HepG2 (cell line): ENCODE measurements around the gene HABP4. TPM values are rescaled to one million over a fixed set of nuclear protein-coding genes. Genes with fewer than 3 reads are reported as not detected.

Source experiments
- ARID2 ChIP-seq: sonication (generic); formaldehyde crosslinking; IDR thresholded peaks from 2 replicates; pipeline ENCODE4 v1.8.1; 2022; ENCODE audit warnings: mild to moderate bottlenecking, missing genetic modification reagents, borderline replicate concordance
- ASH2L ChIP-seq: fragments of 300-600, 200-600 bp; sonication (generic); IDR thresholded peaks from 2 replicates; pipeline ENCODE4 v1.7.0; 2017; ENCODE audit warnings: low read depth, mild to moderate bottlenecking, moderate library complexity, mixed read lengths, low read length; ENCODE audit not compliant: insufficient read length
- CCDC6 ChIP-seq: sonication (generic); formaldehyde crosslinking; IDR thresholded peaks from 2 replicates; pipeline ENCODE4 v1.8.1; 2022; ENCODE audit warnings: mild to moderate bottlenecking, missing genetic modification reagents, moderate library complexity
- DZIP1 ChIP-seq: sonication (generic); formaldehyde crosslinking; IDR thresholded peaks from 2 replicates; pipeline ENCODE4 v1.5.0; 2020; ENCODE audit warnings: mild to moderate bottlenecking, missing genetic modification reagents
- FOXJ3 ChIP-seq: sonication (generic); formaldehyde crosslinking; IDR thresholded peaks from 2 replicates; pipeline ENCODE4 v1.4.0; 2020; ENCODE audit warnings: missing genetic modification reagents, mild to moderate bottlenecking, borderline replicate concordance
- GZF1 ChIP-seq: sonication (generic); formaldehyde crosslinking; IDR thresholded peaks from 2 replicates; pipeline ENCODE4 v1.5.1; 2020; ENCODE audit warnings: mild to moderate bottlenecking, missing genetic modification reagents
- IKZF1 ChIP-seq: fragments of 450-650 bp; IDR thresholded peaks from 2 replicates; pipeline ENCODE4 v1.7.1; 2016
- KLF12 ChIP-seq: sonication (generic); formaldehyde crosslinking; IDR thresholded peaks from 2 replicates; pipeline ENCODE4 v1.4.0; 2020; ENCODE audit warnings: missing genetic modification reagents, borderline replicate concordance
- KMT2A ChIP-seq: sonication (generic); formaldehyde crosslinking; IDR thresholded peaks from 2 replicates; pipeline ENCODE4 v1.4.0; 2020; ENCODE audit warnings: missing genetic modification reagents
- MXD3 ChIP-seq: IDR thresholded peaks from 2 replicates; pipeline ENCODE4 v1.6.1; 2016; ENCODE audit warnings: mild to moderate bottlenecking, missing biosample characterization, missing genetic modification reagents
- NCOA1 ChIP-seq: sonication (generic); formaldehyde crosslinking; IDR thresholded peaks from 2 replicates; pipeline ENCODE4 v1.9.0; 2021; ENCODE audit warnings: missing genetic modification reagents
- NONO ChIP-seq, 2 experiments: fragments of 450-650 bp in 1 of 2; sonication (generic) in 1 of 2; formaldehyde crosslinking in 1 of 2; IDR thresholded peaks in 1 of 2; conservative IDR thresholded peaks in 1 of 2; 2 replicates each; pipeline versions ENCODE4 v1.6.1 to v1.8.0; 2017 to 2022; ENCODE audit warnings: mild to moderate bottlenecking in 1 of 2, missing genetic modification reagents in 1 of 2, moderate library complexity in 1 of 2
- RXRB ChIP-seq: IDR thresholded peaks from 2 replicates; pipeline ENCODE4 v1.6.1; 2016; ENCODE audit warnings: borderline replicate concordance, missing genetic modification reagents, missing compliant biosample characterization
- TGIF2 ChIP-seq: IDR thresholded peaks from 2 replicates; pipeline ENCODE4 v1.6.1; 2016; ENCODE audit warnings: control low read depth, missing compliant biosample characterization
- ZMAT3 ChIP-seq: sonication (generic); formaldehyde crosslinking; conservative IDR thresholded peaks from 2 replicates; pipeline ENCODE4 v1.7.0; 2021; ENCODE audit warnings: missing genetic modification reagents
- ZNF12 ChIP-seq: sonication (generic); formaldehyde crosslinking; IDR thresholded peaks from 2 replicates; pipeline ENCODE4 v1.5.0; 2020; ENCODE audit warnings: missing genetic modification reagents
- ZNF326 ChIP-seq: sonication (generic); formaldehyde crosslinking; IDR thresholded peaks from 2 replicates; pipeline ENCODE4 v1.4.0; 2020; ENCODE audit warnings: missing genetic modification reagents, borderline replicate concordance
- ZNF414 ChIP-seq: sonication (generic); formaldehyde crosslinking; IDR thresholded peaks from 2 replicates; pipeline ENCODE4 v1.5.0; 2020; ENCODE audit warnings: missing genetic modification reagents
- ZNF619 ChIP-seq: sonication (generic); formaldehyde crosslinking; IDR thresholded peaks from 2 replicates; pipeline ENCODE4 v1.4.0; 2020; ENCODE audit warnings: mild to moderate bottlenecking, missing genetic modification reagents
- ZNF709 ChIP-seq: sonication (generic); formaldehyde crosslinking; IDR thresholded peaks from 2 replicates; pipeline ENCODE4 v1.5.0; 2020; ENCODE audit warnings: mild to moderate bottlenecking, missing genetic modification reagents
- polyA plus RNA-seq, 8 experiments: library from polyadenylated mRNA; depleted of rRNA in 3 of 8; stranded (reverse) in 7 of 8; unstranded in 1 of 8; fragments of >200 nt; fragmentation: Illumina TruSeq in 4 of 8; extraction: Trizol in 4 of 8; gene quantifications; 2 replicates each; pipeline versions ENCODE4 v1.2.1 to v1.2.3, GENCODE V29; 2011 to 2016; ENCODE audit warnings: low read depth in 4 of 8, missing spikeins in 1 of 8, mixed read lengths in 1 of 8; ENCODE audit not compliant: insufficient read depth in 1 of 8
- total RNA-seq, 5 experiments: library from RNA; depleted of rRNA; stranded (reverse); fragments of >200 nt; fragmentation: Illumina TruSeq; extraction: Trizol; gene quantifications; 2 replicates each; pipeline ENCODE4 v1.2.3, GENCODE V29; 2016; ENCODE audit warnings: low read depth in 1 of 5
- TF ChIP-seq, protein P1 (sequence below): sonication (generic); IDR thresholded peaks from 2 replicates; pipeline ENCODE4 v1.6.1; 2016; ENCODE audit warnings: low read depth, borderline replicate concordance
- TF ChIP-seq, protein P2 (sequence below): sonication (generic); formaldehyde crosslinking; IDR thresholded peaks from 2 replicates; pipeline ENCODE4 v1.9.0; 2021; ENCODE audit warnings: missing genetic modification reagents, mild to moderate bottlenecking, borderline replicate concordance
- TF ChIP-seq, protein P3 (sequence below): IDR thresholded peaks from 2 replicates; pipeline ENCODE4 v1.6.1; 2012; ENCODE audit warnings: inconsistent platforms

Gene HABP4
- total and polyA plus RNA-seq, 2 of the 13 experiments (the other 11 are each of a cell fraction or from before 2014, with no cell fraction given) = 14.3 to 26.6 TPM

- TF ChIP-seq ASH2L (peak; percentile 96), NCOA1 (CRISPR knock-in tag) (no peak), ARID2 (peak; percentile 48; the same call in 1 of the 2 replicates), MXD3 (CRISPR knock-in tag) (no peak), ZNF619 (CRISPR knock-in tag) (no peak), CCDC6 (peak; percentile 61; the same call in 1 of the 2 replicates), ZMAT3 (CRISPR knock-in tag) (peak; percentile 94), IKZF1 (no peak), ZNF12 (peak; percentile 82; the same call in 1 of the 2 replicates), ZNF326 (CRISPR knock-in tag) (no peak), RXRB (CRISPR knock-in tag) (peak; percentile 93), DZIP1 (CRISPR knock-in tag) (no peak), NONO (IDR thresholded peaks at IDR 0.05) (no peak), NONO (CRISPR knock-in tag; conservative IDR thresholded peaks at IDR 0.05) (peak; percentile 13; the same call in 1 of the 2 replicates), TGIF2 (no peak), ZNF709 (no peak), KLF12 (CRISPR knock-in tag) (no peak), ZNF414 (CRISPR knock-in tag) (no peak), KMT2A (CRISPR knock-in tag) (peak; percentile 32; the same call in 1 of the 2 replicates), GZF1 (CRISPR knock-in tag) (peak; percentile 75; the same call in 1 of the 2 replicates), FOXJ3 (CRISPR knock-in tag) (peak; percentile 90)
- TF ChIP-seq, protein P1, sequence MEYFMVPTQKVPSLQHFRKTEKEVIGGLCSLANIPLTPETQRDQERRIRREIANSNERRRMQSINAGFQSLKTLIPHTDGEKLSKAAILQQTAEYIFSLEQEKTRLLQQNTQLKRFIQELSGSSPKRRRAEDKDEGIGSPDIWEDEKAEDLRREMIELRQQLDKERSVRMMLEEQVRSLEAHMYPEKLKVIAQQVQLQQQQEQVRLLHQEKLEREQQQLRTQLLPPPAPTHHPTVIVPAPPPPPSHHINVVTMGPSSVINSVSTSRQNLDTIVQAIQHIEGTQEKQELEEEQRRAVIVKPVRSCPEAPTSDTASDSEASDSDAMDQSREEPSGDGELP = peak; percentile 37; the same call in 1 of the 2 replicates
- TF ChIP-seq, protein P2, sequence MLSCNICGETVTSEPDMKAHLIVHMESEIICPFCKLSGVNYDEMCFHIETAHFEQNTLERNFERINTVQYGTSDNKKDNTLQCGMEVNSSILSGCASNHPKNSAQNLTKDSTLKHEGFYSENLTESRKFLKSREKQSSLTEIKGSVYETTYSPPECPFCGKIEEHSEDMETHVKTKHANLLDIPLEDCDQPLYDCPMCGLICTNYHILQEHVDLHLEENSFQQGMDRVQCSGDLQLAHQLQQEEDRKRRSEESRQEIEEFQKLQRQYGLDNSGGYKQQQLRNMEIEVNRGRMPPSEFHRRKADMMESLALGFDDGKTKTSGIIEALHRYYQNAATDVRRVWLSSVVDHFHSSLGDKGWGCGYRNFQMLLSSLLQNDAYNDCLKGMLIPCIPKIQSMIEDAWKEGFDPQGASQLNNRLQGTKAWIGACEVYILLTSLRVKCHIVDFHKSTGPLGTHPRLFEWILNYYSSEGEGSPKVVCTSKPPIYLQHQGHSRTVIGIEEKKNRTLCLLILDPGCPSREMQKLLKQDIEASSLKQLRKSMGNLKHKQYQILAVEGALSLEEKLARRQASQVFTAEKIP (CRISPR knock-in tag) = no peak
- TF ChIP-seq, protein P3, sequence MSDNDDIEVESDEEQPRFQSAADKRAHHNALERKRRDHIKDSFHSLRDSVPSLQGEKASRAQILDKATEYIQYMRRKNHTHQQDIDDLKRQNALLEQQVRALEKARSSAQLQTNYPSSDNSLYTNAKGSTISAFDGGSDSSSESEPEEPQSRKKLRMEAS = peak; percentile 48; the same call in 1 of the 2 replicates
These were observed 41.3 kb downstream of the HABP4 start (continued) for GRCh38 chr9:96491079-96491879.
